ENCODE data around the gene MGAT5. TPM values are rescaled to one million over a fixed set of nuclear protein-coding genes. Genes with fewer than 3 reads are reported as not detected.

The MGAT5 gene
- total RNA-seq, 4 donors from 2014 or later = 34.1 to 47.5 (median 42.6) TPM

DNA sequence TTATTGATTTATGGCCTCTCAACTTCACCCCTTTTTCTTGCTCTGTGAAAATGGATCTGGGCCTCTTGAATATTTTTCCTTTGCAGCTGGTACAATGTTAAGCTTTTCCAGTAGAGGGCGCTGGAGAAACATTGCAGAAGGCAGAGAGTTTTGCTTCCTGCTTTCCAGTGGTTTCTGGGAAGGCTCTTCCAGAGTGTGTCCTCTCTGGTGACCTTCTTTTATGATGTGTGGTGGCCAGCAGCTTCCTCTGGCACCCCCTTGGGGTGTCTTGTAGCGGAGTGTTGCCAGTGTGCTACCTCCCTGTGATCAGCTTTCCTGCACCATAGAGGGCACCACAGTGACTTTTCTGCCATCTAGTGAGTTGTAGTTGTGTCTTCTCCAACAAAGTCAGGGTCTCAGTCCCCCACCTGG lies 25.4 kb upstream of the MGAT5 start:
- TF ChIP-seq, protein P1, sequence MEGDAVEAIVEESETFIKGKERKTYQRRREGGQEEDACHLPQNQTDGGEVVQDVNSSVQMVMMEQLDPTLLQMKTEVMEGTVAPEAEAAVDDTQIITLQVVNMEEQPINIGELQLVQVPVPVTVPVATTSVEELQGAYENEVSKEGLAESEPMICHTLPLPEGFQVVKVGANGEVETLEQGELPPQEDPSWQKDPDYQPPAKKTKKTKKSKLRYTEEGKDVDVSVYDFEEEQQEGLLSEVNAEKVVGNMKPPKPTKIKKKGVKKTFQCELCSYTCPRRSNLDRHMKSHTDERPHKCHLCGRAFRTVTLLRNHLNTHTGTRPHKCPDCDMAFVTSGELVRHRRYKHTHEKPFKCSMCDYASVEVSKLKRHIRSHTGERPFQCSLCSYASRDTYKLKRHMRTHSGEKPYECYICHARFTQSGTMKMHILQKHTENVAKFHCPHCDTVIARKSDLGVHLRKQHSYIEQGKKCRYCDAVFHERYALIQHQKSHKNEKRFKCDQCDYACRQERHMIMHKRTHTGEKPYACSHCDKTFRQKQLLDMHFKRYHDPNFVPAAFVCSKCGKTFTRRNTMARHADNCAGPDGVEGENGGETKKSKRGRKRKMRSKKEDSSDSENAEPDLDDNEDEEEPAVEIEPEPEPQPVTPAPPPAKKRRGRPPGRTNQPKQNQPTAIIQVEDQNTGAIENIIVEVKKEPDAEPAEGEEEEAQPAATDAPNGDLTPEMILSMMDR (IDR thresholded peaks at IDR 0.05) = no peak
- TF ChIP-seq POLR2A (IDR thresholded peaks at IDR 0.05) (no peak), EP300 (IDR thresholded peaks at IDR 0.05) (no peak)
- peaks cover 0 to 12% (median 4%) of the 10 kb centered on the region in 4 donors for H3K9me3 ChIP-seq
- no peak for DNase-seq (ENCODE audit: low spot score in 2 of 2)
- no peaks in the 10 kb centered on the region for H3K27me3 ChIP-seq
- WGBS, 2 donors = 62 to 63% methylated on average over 2 of the region's 2 CpGs
- H3K27ac ChIP-seq = no peak overlapping the region
- H3K4me1 ChIP-seq = peaks cover 0 to 22% (median 14%) of the 10 kb centered on the region in 4 donors
- no peaks in the 10 kb centered on the region for H3K36me3 ChIP-seq
- no peak overlapping the region for H3K4me3 ChIP-seq

DNA sequence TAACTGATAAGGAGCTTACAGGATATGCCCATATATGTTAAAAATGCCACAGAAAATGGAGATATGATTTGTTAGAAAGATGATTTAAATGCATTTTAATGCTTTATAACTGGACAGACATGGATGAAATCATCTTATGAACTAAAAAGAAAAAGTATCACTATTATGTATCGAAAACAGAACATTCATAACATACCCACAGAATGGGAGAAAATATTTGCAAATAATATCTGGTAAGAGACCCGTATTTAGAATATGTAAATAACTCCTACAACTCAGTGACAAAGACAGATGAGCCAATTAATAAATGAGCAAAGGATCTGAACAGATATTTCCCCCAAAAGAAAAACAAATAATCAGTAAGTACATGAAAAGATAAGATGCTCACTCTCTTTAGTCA lies 24.3 kb upstream of the MGAT5 start:
- Histone ChIP-seq H3K36me3 (no peaks in the 10 kb centered on the region), H3K9me3 (peaks cover 0 to 12% (median 4%) of the 10 kb centered on the region in 4 donors), H3K27ac (no peak overlapping the region), H3K4me3 (no peak overlapping the region), H3K4me1 (peaks cover 0 to 22% (median 14%) of the 10 kb centered on the region in 4 donors), H3K27me3 (no peaks in the 10 kb centered on the region)
- no peak for TF ChIP-seq EP300 (IDR thresholded peaks at IDR 0.05)
- TF ChIP-seq, protein P1 (IDR thresholded peaks at IDR 0.05) = no peak
- TF ChIP-seq POLR2A (IDR thresholded peaks at IDR 0.05) = no peak
- no peak for DNase-seq (ENCODE audit: low spot score in 2 of 2)
- WGBS, 2 donors = 93 to 95% methylated on average over 2 of the region's 2 CpGs

DNA sequence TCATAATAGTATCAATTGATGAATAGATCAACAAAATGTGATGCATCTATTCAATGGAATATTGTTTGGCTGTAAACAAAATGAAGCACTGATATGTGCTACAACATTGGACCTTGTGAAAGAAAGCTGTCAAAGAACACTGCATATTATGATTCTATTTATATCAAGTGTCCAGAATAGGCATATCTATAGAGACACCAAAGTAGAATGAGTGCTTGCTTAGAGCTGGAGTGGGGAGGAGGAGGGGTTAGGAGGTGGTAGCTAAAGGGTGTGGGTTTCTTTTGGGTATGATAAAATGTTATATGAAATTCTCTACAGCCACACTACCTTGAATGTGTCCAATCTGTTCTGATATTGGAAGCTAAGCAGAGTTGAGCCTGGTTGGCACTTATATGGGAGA lies 23.0 kb upstream of the MGAT5 start:
- TF ChIP-seq POLR2A (IDR thresholded peaks at IDR 0.05) (no peak), EP300 (IDR thresholded peaks at IDR 0.05) (no peak)
- Histone ChIP-seq H3K4me3 (no peak overlapping the region), H3K36me3 (no peaks in the 10 kb centered on the region), H3K27me3 (no peaks in the 10 kb centered on the region), H3K27ac (no peak overlapping the region), H3K9me3 (peaks cover 0 to 12% (median 4%) of the 10 kb centered on the region in 4 donors), H3K4me1 (peaks cover 0 to 27% (median 14%) of the 10 kb centered on the region in 4 donors)
- DNase-seq (ENCODE audit: low spot score in 2 of 2) = no peak

DNA sequence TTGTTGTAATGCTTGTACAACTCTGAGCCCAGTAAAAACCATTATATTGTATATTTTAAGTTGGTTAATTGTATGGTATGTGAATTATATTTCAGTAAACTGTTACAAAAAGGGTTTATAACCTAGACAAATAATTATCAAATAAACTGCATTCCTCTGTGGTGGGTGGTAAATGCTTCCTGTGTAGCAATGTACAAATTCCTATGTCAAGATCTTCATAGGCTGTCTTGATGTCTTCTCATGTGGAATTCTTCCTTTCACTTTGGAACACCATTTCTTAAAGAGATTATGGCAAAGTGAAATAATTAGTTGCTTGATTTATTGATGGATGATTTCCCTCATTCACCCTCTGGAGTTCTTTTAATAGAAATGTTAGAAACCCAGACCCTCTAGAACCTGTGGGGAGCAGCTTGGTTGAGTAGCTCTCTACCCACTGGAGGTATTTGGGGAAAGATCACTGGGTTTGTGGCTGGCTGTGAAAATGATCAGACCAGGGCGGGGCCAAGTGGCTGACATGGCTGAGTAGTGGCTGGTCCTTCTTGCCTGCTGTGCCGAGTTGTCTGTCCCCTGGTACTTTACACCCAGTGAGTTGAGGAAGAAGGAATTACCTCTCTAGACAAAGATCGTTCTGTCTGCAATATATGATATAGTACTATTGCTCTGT lies 22.4 kb upstream of the MGAT5 start:
- no peak for DNase-seq (ENCODE audit: low spot score in 2 of 2)
- 92 to 93% methylated on average over 3 of the region's 3 CpGs for WGBS, 2 donors
- Histone ChIP-seq H3K27me3 (no peaks in the 10 kb centered on the region), H3K36me3 (no peaks in the 10 kb centered on the region), H3K4me1 (peaks cover 0 to 28% (median 15%) of the 10 kb centered on the region in 4 donors), H3K4me3 (no peak overlapping the region), H3K9me3 (peaks cover 0 to 12% (median 4%) of the 10 kb centered on the region in 4 donors), H3K27ac (peak overlapping the region in 1 of 4 donors; percentile 40)
- TF ChIP-seq EP300 (IDR thresholded peaks at IDR 0.05) (no peak), POLR2A (IDR thresholded peaks at IDR 0.05) (no peak)
- TF ChIP-seq, protein P1 (IDR thresholded peaks at IDR 0.05) = no peak

DNA sequence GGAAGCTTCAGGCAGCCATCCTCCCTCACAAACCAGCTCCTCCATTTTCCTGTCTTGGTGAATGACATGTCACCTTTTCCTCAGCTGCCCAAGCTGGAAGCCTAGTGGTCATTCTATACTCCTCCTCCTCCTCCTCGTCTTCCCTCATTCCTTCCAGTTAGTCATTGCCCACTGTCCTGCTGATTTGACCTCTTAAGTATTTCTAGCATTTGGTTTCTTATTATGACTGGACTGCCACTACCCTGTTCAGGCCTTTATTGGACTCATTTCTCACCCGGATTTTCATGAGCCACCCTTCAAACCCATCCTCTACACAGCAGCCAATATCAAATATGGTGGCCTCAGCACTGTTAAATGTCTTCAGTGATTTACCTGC lies 21.9 kb upstream of the MGAT5 start:
- Histone ChIP-seq H3K36me3 (no peaks in the 10 kb centered on the region), H3K27ac (peak overlapping the region in 1 of 4 donors; percentile 40), H3K9me3 (peaks cover 0 to 12% (median 4%) of the 10 kb centered on the region in 4 donors), H3K4me3 (no peak overlapping the region), H3K27me3 (no peaks in the 10 kb centered on the region), H3K4me1 (peaks cover 0 to 28% (median 15%) of the 10 kb centered on the region in 4 donors)
- WGBS, 2 donors = 76 to 83% methylated on average over 2 of the region's 2 CpGs
- DNase-seq (ENCODE audit: low spot score in 2 of 2) = no peak
- TF ChIP-seq EP300 (IDR thresholded peaks at IDR 0.05) (no peak), POLR2A (IDR thresholded peaks at IDR 0.05) (no peak)
- TF ChIP-seq, protein P1 (IDR thresholded peaks at IDR 0.05) = no peak
